ENCODE measurements around the gene TCF12. TPM values are rescaled to one million over a fixed set of nuclear protein-coding genes. Genes with fewer than 3 reads are reported as not detected.

The TCF12 gene
- total and polyA plus RNA-seq, 2 of the 8 experiments (the other 6 are each of a cell fraction or from before 2014, with no cell fraction given), result 85.8 to 101 TPM

- TF ChIP-seq USF2 (IDR thresholded peaks at IDR 0.05; ENCODE audit: low read length) (no peak), GABPA (IDR thresholded peaks at IDR 0.05; ENCODE audit: borderline replicate concordance, insufficient read depth, low read length) (no peak), EP300 (IDR thresholded peaks at IDR 0.05; ENCODE audit: borderline replicate concordance in 1 of 2, low read depth in 2 of 2, low read length in 2 of 2) (no peak), BRCA1 (IDR thresholded peaks at IDR 0.05; ENCODE audit: low read depth, low read length) (no peak), CBX5 (IDR thresholded peaks at IDR 0.05; ENCODE audit: low read depth, low read length) (no peak)
Observed at GRCh38 chr15:56930669-56931313, 12.3 kb downstream of the TCF12 start (continued).
